PFSK-1 (cell line): ENCODE data around the gene ARHGAP10.

Experiments used
- FOXP2 ChIP-seq: optimal IDR thresholded peaks from 2 replicates; pipeline ENCODE3; 2011; ENCODE audit warnings: borderline replicate concordance, control low read depth, inconsistent platforms; ENCODE audit not compliant: insufficient read depth; ENCODE audit errors: extremely low read length, extremely low read depth
- POLR2AphosphoS5 ChIP-seq: IDR thresholded peaks from 2 replicates; pipeline ENCODE4 v1.6.1; 2012; ENCODE audit warnings: low read depth, mild to moderate bottlenecking, control low read depth, low read length, moderate library complexity
- SIN3A ChIP-seq: IDR thresholded peaks from 2 replicates; pipeline ENCODE4 v1.6.1; 2012; ENCODE audit warnings: mild to moderate bottlenecking, low read length, moderate library complexity, borderline replicate concordance; ENCODE audit not compliant: insufficient read depth
- TAF1 ChIP-seq: IDR thresholded peaks from 2 replicates; pipeline ENCODE4 v1.6.1; 2012; ENCODE audit warnings: low read length, control low read depth, borderline replicate concordance; ENCODE audit not compliant: insufficient read depth
- TF ChIP-seq, protein P1 (sequence below), 2 experiments: IDR thresholded peaks; 2 replicates each; pipeline versions ENCODE4 v1.6.1 to v1.8.0; 2011 to 2012; ENCODE audit warnings: low read depth in 2 of 2, low read length in 2 of 2, control low read depth in 1 of 2, inconsistent platforms in 1 of 2, mild to moderate bottlenecking in 1 of 2, moderate library complexity in 1 of 2; ENCODE audit not compliant: insufficient read depth in 1 of 2

Gene ARHGAP10

DNA sequence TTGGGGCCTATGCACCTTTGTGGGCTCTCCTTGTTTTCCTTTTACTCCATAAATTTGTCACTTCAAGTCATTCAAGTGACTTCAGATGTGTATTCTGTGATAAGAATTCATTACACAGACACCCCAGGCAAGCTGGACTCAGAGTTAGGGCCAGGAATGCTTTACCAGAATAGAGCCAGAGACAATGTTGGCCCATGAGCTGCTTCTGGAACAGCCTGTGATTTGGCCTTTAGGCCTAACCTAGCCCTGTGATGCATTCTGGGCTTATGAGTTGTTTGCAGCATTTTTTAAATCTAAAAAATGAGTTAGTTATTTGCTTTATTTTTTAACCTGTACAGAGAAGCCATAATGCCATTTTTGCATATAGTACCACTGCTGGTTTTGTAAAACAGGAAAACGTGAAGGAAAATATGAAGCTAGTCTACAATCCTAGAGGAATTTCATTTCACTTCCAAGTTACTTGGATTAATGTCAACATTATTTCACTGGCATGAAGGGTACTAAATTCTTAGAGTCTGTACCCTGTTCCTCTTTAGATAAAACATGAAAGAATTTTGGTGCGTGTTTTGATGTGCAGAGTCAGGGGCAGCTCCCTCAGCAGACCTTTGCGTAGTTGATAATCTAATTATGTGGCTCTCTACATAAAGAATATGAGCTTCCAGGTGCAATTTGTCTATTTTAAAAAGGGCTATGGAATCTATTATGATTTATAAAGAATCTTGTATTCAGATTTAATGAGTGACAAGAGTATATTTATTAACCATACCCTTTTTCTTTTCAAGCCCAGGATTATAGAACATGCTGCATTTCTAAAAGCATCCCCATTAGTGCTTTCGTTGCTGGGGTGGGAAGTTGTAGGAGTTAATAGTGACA, 84.7 kb downstream of the ARHGAP10 start:
- TF ChIP-seq, protein P1, sequence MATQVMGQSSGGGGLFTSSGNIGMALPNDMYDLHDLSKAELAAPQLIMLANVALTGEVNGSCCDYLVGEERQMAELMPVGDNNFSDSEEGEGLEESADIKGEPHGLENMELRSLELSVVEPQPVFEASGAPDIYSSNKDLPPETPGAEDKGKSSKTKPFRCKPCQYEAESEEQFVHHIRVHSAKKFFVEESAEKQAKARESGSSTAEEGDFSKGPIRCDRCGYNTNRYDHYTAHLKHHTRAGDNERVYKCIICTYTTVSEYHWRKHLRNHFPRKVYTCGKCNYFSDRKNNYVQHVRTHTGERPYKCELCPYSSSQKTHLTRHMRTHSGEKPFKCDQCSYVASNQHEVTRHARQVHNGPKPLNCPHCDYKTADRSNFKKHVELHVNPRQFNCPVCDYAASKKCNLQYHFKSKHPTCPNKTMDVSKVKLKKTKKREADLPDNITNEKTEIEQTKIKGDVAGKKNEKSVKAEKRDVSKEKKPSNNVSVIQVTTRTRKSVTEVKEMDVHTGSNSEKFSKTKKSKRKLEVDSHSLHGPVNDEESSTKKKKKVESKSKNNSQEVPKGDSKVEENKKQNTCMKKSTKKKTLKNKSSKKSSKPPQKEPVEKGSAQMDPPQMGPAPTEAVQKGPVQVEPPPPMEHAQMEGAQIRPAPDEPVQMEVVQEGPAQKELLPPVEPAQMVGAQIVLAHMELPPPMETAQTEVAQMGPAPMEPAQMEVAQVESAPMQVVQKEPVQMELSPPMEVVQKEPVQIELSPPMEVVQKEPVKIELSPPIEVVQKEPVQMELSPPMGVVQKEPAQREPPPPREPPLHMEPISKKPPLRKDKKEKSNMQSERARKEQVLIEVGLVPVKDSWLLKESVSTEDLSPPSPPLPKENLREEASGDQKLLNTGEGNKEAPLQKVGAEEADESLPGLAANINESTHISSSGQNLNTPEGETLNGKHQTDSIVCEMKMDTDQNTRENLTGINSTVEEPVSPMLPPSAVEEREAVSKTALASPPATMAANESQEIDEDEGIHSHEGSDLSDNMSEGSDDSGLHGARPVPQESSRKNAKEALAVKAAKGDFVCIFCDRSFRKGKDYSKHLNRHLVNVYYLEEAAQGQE (IDR thresholded peaks at IDR 0.05; ENCODE audit: insufficient read depth in 1 of 2, low read depth in 2 of 2, low read length in 2 of 2): no peak
- TF ChIP-seq TAF1: no peak

- no peak for TF ChIP-seq TAF1
- TF ChIP-seq, protein P1 (IDR thresholded peaks at IDR 0.05; ENCODE audit: insufficient read depth in 1 of 2, low read depth in 2 of 2, low read length in 2 of 2): no peak
- no peak for TF ChIP-seq SIN3A
These were observed 89.1 kb downstream of the ARHGAP10 start for GRCh38 chr4:147820975-147821374.

DNA sequence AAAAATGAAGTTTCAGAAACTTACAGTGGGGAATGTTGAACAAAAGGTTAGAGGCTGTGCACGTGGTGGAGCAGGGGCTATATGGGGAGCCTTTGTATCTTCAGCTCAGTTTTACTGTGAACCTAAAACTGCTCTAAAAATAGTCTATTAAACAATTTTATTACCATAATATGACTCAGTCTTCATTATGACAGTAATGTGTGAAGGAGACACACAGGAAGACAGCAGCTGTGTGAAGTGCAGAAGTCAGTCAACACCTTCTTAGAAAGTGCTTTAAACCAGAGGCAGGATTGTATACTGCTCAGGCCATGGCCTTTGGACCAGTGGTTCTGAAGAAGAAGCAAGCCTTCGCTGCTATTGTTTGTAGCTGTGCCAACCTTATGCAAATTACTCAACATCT, 89.7 kb downstream of the ARHGAP10 start:
- TF ChIP-seq TAF1 (no peak), FOXP2 (no peak), SIN3A (no peak), POLR2AphosphoS5 (no peak)
- TF ChIP-seq, protein P1 (IDR thresholded peaks at IDR 0.05; ENCODE audit: insufficient read depth in 1 of 2, low read depth in 2 of 2, low read length in 2 of 2): no peak

DNA sequence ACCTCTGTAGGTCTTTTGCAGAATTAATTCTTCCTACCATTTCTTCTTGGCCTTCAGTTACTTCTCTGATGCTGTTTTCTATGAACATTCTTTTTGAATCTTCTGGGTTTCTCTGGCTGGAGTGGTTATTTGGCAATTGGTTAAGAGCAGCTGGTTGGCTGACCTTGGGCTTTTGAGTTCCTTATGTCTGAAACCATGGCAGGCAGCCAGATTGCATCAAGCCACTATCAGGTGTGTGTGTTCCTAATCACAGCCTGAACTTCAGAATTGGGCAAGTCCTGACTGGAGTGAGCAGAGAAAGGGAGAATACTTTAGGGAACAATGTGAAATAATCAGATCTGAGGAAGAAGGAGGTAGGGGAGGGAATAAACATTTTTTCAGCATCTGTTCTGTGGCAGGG, 90.2 kb downstream of the ARHGAP10 start:
- TF ChIP-seq POLR2AphosphoS5: no peak
- TF ChIP-seq SIN3A: no peak
- TF ChIP-seq, protein P1 (IDR thresholded peaks at IDR 0.05; ENCODE audit: insufficient read depth in 1 of 2, low read depth in 2 of 2, low read length in 2 of 2): no peak
- no peak for TF ChIP-seq TAF1
- TF ChIP-seq FOXP2: no peak

DNA sequence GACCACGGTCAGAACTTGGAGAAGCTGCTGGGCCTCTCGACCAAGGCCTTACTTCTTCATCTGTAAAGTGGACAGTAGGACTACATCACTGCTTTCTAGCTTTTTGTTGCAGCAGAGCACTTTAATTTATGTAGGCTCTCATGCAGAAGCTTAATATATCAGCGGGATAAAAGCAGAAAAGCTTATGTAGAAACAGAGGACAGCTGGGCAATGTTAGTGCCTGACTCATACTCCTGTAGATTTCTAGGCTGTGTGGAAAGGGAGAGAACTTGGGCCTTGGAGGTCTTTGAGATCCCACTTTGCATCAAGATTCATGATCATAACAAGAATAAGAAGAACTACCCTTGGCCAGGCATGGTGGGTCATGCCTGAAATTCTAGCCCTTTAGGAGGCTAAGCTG, 91.2 kb downstream of the ARHGAP10 start:
- TF ChIP-seq, protein P1 (IDR thresholded peaks at IDR 0.05; ENCODE audit: insufficient read depth in 1 of 2, low read depth in 2 of 2, low read length in 2 of 2): no peak
- TF ChIP-seq TAF1 (no peak), FOXP2 (no peak), SIN3A (no peak), POLR2AphosphoS5 (no peak)
